GM23338 (cell line): ENCODE results near the gene DLG2. TPM values are rescaled to one million over a fixed set of nuclear protein-coding genes. Genes with fewer than 3 reads are reported as not detected.

ENCODE experiments used
- ATAC-seq: fragments of 200-7000 bp; cut with Tn5 transposase; 3 replicates; pipeline ENCODE4 v1.9.1; 2020
- DNase-seq: peaks from one replicate; pipeline ENCODE4 v3.0.0-alpha.2; 2015; ENCODE audit warnings: low spot score
- H2AFZ ChIP-seq: fragments of 200-600 bp; sonication (generic); 2 replicates; pipeline ENCODE4 v1.8.0; 2016; ENCODE audit warnings: antibody characterized with exemption, mild to moderate bottlenecking, moderate library complexity
- H3F3A ChIP-seq: fragments of 200-600 bp; sonication (generic); replicated peaks from 2 replicates; pipeline ENCODE4 v1.8.0; 2017; ENCODE audit warnings: antibody characterized with exemption, mixed run types, low read depth
- H3K27ac ChIP-seq: fragments of 200-600 bp; sonication (generic); 2 replicates; pipeline ENCODE4 v1.6.1; 2016; ENCODE audit warnings: low read depth
- H3K27me3 ChIP-seq: fragments of 200-600 bp; sonication (generic); 2 replicates; pipeline ENCODE4 v1.8.0; 2016; ENCODE audit warnings: mild to moderate bottlenecking, mixed run types, moderate library complexity; ENCODE audit not compliant: insufficient read depth
- H3K36me3 ChIP-seq: fragments of 200-600 bp; sonication (generic); 2 replicates; pipeline ENCODE4 v1.8.0; 2016; ENCODE audit warnings: mild to moderate bottlenecking; ENCODE audit not compliant: insufficient read depth
- H3K4me1 ChIP-seq: fragments of 200-600 bp; sonication (generic); 2 replicates; pipeline ENCODE4 v1.8.0; 2016; ENCODE audit warnings: mild to moderate bottlenecking, moderate library complexity; ENCODE audit not compliant: insufficient read depth
- H3K4me2 ChIP-seq: fragments of 200-600 bp; sonication (generic); 2 replicates; pipeline ENCODE4 v1.7.1; 2017; ENCODE audit warnings: mixed run types
- H3K4me3 ChIP-seq: fragments of 200-600 bp; sonication (generic); 2 replicates; pipeline ENCODE4 v1.6.1; 2016; ENCODE audit warnings: mixed run types
- H3K79me2 ChIP-seq: fragments of 200-600 bp; sonication (generic); replicated peaks from 2 replicates; pipeline ENCODE4 v1.8.0; 2017; ENCODE audit warnings: mild to moderate bottlenecking; ENCODE audit not compliant: insufficient read depth
- H3K9me2 ChIP-seq: fragments of 200-600 bp; sonication (generic); 2 replicates; pipeline ENCODE4 v1.8.0; 2017; ENCODE audit not compliant: insufficient read depth
- H4K20me1 ChIP-seq: fragments of 200-600 bp; sonication (generic); replicated peaks from 2 replicates; pipeline ENCODE4 v1.8.0; 2017; ENCODE audit warnings: mild to moderate bottlenecking; ENCODE audit not compliant: insufficient read depth
- H3K27ac Mint-ChIP-seq: 2 replicates; pipeline ENCODE4 v1.8.0; 2020; ENCODE audit warnings: inconsistent platforms, mild to moderate bottlenecking, moderate library complexity, mixed read lengths
- H3K27me3 Mint-ChIP-seq: 3 replicates; pipeline ENCODE4 v1.8.0; 2022; ENCODE audit warnings: low read depth, mild to moderate bottlenecking, moderate library complexity, mixed read lengths, inconsistent platforms; ENCODE audit not compliant: insufficient read depth, poor library complexity
- H3K36me3 Mint-ChIP-seq: 3 replicates; pipeline ENCODE4 v1.8.0; 2021; ENCODE audit warnings: low read depth, mild to moderate bottlenecking, inconsistent platforms, moderate library complexity, mixed read lengths
- H3K4me1 Mint-ChIP-seq: 3 replicates; pipeline ENCODE4 v1.8.0; 2020; ENCODE audit warnings: mild to moderate bottlenecking, inconsistent platforms, mixed read lengths
- H3K4me3 Mint-ChIP-seq: 3 replicates; pipeline ENCODE4 v1.8.0; 2021; ENCODE audit warnings: moderate library complexity, mild to moderate bottlenecking, inconsistent platforms, mixed read lengths
- H3K9me3 Mint-ChIP-seq: 3 replicates; pipeline ENCODE4 v1.8.0; 2020; ENCODE audit warnings: moderate library complexity, mild to moderate bottlenecking, inconsistent platforms, mixed read lengths
- CREB1 ChIP-seq: fragments of 250-450 bp; sonication (Bioruptor Pico); IDR thresholded peaks from 2 replicates; pipeline ENCODE4 v1.5.0; 2020; ENCODE audit warnings: low read depth, mild to moderate bottlenecking, moderate library complexity
- CTCF ChIP-seq, 2 experiments: fragments of 200-600 bp in 1 of 2; sonication (generic) in 1 of 2; conservative IDR thresholded peaks; 2 replicates each; pipeline versions ENCODE4 v1.5.1 to v1.6.1; 2016 to 2017; ENCODE audit warnings: antibody characterized with exemption in 2 of 2, low read depth in 2 of 2, mild to moderate bottlenecking in 2 of 2, moderate library complexity in 1 of 2
- EZH2phosphoT487 ChIP-seq: fragments of 200-600 bp; sonication (generic); IDR thresholded peaks from one replicate; pipeline ENCODE4 v1.8.1; 2018; ENCODE audit warnings: antibody characterized with exemption; ENCODE audit not compliant: unreplicated experiment
- JUNB ChIP-seq: IDR thresholded peaks from one replicate; pipeline ENCODE4 v1.6.1; 2016; ENCODE audit warnings: antibody characterized with exemption; ENCODE audit not compliant: unreplicated experiment
- NANOG ChIP-seq: IDR thresholded peaks from 2 replicates; pipeline ENCODE4 v1.6.1; 2016; ENCODE audit warnings: antibody characterized with exemption, borderline replicate concordance
- POLR2AphosphoS5 ChIP-seq: IDR thresholded peaks from 2 replicates; pipeline ENCODE4 v1.6.1; 2016; ENCODE audit warnings: antibody characterized with exemption, low read depth
- STAT1 ChIP-seq: IDR thresholded peaks from one replicate; pipeline ENCODE4 v1.6.1; 2016; ENCODE audit warnings: antibody characterized with exemption; ENCODE audit not compliant: unreplicated experiment
- polyA plus RNA-seq: library from polyadenylated mRNA; unstranded; fragments of >200 nt; fragmentation: Nextera tagmentation; extraction: Ambion mirVana; gene quantifications from 2 replicates; pipeline ENCODE4 v1.2.1, GENCODE V29; 2016
- total RNA-seq: library from RNA; depleted of rRNA; stranded (reverse); fragments of >200 nt; shearing (Covaris generic); gene quantifications from 2 replicates; pipeline ENCODE4 v1.2.3, GENCODE V29; 2014
- TF ChIP-seq, protein P1 (sequence below): fragments of 250-450 bp; sonication (Bioruptor Pico); IDR thresholded peaks from 2 replicates; pipeline ENCODE4 v1.5.0; 2020; ENCODE audit warnings: mild to moderate bottlenecking, moderate library complexity
- TF ChIP-seq, protein P2 (sequence below): IDR thresholded peaks from 2 replicates; pipeline ENCODE4 v1.6.1; 2016; ENCODE audit warnings: antibody characterized with exemption
- TF ChIP-seq, protein P3 (sequence below): IDR thresholded peaks from one replicate; pipeline ENCODE4 v1.6.1; 2018; ENCODE audit warnings: antibody characterized with exemption; ENCODE audit not compliant: unreplicated experiment

DLG2 gene
- total and polyA plus RNA-seq, 2 experiments from 2014 or later, result 19.8 to 21.5 TPM

- TF ChIP-seq, protein P1, sequence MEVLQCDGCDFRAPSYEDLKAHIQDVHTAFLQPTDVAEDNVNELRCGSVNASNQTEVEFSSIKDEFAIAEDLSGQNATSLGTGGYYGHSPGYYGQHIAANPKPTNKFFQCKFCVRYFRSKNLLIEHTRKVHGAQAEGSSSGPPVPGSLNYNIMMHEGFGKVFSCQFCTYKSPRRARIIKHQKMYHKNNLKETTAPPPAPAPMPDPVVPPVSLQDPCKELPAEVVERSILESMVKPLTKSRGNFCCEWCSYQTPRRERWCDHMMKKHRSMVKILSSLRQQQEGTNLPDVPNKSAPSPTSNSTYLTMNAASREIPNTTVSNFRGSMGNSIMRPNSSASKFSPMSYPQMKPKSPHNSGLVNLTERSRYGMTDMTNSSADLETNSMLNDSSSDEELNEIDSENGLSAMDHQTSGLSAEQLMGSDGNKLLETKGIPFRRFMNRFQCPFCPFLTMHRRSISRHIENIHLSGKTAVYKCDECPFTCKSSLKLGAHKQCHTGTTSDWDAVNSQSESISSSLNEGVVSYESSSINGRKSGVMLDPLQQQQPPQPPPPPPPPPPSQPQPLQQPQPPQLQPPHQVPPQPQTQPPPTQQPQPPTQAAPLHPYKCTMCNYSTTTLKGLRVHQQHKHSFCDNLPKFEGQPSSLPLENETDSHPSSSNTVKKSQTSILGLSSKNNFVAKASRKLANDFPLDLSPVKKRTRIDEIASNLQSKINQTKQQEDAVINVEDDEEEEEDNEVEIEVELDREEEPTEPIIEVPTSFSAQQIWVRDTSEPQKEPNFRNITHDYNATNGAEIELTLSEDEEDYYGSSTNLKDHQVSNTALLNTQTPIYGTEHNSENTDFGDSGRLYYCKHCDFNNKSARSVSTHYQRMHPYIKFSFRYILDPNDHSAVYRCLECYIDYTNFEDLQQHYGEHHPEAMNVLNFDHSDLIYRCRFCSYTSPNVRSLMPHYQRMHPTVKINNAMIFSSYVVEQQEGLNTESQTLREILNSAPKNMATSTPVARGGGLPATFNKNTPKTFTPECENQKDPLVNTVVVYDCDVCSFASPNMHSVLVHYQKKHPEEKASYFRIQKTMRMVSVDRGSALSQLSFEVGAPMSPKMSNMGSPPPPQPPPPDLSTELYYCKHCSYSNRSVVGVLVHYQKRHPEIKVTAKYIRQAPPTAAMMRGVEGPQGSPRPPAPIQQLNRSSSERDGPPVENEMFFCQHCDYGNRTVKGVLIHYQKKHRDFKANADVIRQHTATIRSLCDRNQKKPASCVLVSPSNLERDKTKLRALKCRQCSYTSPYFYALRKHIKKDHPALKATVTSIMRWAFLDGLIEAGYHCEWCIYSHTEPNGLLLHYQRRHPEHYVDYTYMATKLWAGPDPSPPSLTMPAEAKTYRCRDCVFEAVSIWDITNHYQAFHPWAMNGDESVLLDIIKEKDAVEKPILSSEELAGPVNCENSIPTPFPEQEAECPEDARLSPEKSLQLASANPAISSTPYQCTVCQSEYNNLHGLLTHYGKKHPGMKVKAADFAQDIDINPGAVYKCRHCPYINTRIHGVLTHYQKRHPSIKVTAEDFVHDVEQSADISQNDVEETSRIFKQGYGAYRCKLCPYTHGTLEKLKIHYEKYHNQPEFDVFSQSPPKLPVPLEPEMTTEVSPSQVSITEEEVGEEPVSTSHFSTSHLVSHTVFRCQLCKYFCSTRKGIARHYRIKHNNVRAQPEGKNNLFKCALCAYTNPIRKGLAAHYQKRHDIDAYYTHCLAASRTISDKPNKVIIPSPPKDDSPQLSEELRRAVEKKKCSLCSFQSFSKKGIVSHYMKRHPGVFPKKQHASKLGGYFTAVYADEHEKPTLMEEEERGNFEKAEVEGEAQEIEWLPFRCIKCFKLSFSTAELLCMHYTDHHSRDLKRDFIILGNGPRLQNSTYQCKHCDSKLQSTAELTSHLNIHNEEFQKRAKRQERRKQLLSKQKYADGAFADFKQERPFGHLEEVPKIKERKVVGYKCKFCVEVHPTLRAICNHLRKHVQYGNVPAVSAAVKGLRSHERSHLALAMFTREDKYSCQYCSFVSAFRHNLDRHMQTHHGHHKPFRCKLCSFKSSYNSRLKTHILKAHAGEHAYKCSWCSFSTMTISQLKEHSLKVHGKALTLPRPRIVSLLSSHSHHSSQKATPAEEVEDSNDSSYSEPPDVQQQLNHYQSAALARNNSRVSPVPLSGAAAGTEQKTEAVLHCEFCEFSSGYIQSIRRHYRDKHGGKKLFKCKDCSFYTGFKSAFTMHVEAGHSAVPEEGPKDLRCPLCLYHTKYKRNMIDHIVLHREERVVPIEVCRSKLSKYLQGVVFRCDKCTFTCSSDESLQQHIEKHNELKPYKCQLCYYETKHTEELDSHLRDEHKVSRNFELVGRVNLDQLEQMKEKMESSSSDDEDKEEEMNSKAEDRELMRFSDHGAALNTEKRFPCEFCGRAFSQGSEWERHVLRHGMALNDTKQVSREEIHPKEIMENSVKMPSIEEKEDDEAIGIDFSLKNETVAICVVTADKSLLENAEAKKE, result no peak
- no peak for TF ChIP-seq NANOG
- no peak for TF ChIP-seq STAT1
- TF ChIP-seq, protein P2, sequence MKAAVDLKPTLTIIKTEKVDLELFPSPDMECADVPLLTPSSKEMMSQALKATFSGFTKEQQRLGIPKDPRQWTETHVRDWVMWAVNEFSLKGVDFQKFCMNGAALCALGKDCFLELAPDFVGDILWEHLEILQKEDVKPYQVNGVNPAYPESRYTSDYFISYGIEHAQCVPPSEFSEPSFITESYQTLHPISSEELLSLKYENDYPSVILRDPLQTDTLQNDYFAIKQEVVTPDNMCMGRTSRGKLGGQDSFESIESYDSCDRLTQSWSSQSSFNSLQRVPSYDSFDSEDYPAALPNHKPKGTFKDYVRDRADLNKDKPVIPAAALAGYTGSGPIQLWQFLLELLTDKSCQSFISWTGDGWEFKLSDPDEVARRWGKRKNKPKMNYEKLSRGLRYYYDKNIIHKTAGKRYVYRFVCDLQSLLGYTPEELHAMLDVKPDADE, result no peak
Measured at GRCh38 chr11:83663988-83664387, 1963.2 kb downstream of the DLG2 start (continued).

- no peak overlapping the region for H3K27ac ChIP-seq
- H3K36me3 Mint-ChIP-seq, result no peaks in the 10 kb centered on the region
- DNase-seq (no peak), ATAC-seq (no peak)
- peaks cover 33% of the 10 kb centered on the region for H3K4me1 Mint-ChIP-seq
- H3K27me3 Mint-ChIP-seq, result peaks cover 2% of the 10 kb centered on the region
- no peaks in the 10 kb centered on the region for H3K79me2 ChIP-seq
- H3K4me3 ChIP-seq, result no peak overlapping the region
- H3K27me3 ChIP-seq, result no peaks in the 10 kb centered on the region
- H3F3A ChIP-seq, result no peaks in the 10 kb centered on the region
- H2AFZ ChIP-seq, result no peak overlapping the region
- H4K20me1 ChIP-seq, result no peaks in the 10 kb centered on the region
- no peaks in the 10 kb centered on the region for H3K9me3 Mint-ChIP-seq
- no peak overlapping the region for H3K27ac Mint-ChIP-seq
- no peaks in the 10 kb centered on the region for H3K9me2 ChIP-seq
- no peaks in the 10 kb centered on the region for H3K36me3 ChIP-seq
- peaks cover 35% of the 10 kb centered on the region for H3K4me1 ChIP-seq
- H3K4me3 Mint-ChIP-seq, result no peak overlapping the region
- H3K4me2 ChIP-seq, result no peak overlapping the region
- TF ChIP-seq EZH2phosphoT487, result no peak
- no peak for TF ChIP-seq POLR2AphosphoS5
- TF ChIP-seq NANOG, result no peak
- no peak for TF ChIP-seq CTCF (conservative IDR thresholded peaks at IDR 0.05; ENCODE audit: low read depth in 2 of 2)
- no peak for TF ChIP-seq STAT1
- TF ChIP-seq CREB1 (CRISPR knock-in tag), result no peak
- TF ChIP-seq, protein P3, sequence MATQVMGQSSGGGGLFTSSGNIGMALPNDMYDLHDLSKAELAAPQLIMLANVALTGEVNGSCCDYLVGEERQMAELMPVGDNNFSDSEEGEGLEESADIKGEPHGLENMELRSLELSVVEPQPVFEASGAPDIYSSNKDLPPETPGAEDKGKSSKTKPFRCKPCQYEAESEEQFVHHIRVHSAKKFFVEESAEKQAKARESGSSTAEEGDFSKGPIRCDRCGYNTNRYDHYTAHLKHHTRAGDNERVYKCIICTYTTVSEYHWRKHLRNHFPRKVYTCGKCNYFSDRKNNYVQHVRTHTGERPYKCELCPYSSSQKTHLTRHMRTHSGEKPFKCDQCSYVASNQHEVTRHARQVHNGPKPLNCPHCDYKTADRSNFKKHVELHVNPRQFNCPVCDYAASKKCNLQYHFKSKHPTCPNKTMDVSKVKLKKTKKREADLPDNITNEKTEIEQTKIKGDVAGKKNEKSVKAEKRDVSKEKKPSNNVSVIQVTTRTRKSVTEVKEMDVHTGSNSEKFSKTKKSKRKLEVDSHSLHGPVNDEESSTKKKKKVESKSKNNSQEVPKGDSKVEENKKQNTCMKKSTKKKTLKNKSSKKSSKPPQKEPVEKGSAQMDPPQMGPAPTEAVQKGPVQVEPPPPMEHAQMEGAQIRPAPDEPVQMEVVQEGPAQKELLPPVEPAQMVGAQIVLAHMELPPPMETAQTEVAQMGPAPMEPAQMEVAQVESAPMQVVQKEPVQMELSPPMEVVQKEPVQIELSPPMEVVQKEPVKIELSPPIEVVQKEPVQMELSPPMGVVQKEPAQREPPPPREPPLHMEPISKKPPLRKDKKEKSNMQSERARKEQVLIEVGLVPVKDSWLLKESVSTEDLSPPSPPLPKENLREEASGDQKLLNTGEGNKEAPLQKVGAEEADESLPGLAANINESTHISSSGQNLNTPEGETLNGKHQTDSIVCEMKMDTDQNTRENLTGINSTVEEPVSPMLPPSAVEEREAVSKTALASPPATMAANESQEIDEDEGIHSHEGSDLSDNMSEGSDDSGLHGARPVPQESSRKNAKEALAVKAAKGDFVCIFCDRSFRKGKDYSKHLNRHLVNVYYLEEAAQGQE, result no peak
- TF ChIP-seq, protein P2, result no peak
- TF ChIP-seq JUNB, result no peak
Measured at GRCh38 chr11:83663446-83663845, 1963.7 kb downstream of the DLG2 start.
